GM12875 (cell line): Measurements from ENCODE around the gene SLC12A5.
"Not testable (repeated sequence)": the region's sequence is repeated elsewhere in the genome, so short reads cannot be mapped to it uniquely, and the experiment has no call there.

Source experiments
- H3K4me3 ChIP-seq: one replicate; pipeline ENCODE4 v1.5.1; 2011; ENCODE audit warnings: low read depth, low read length, control low read depth
- CTCF ChIP-seq: IDR thresholded peaks from 2 replicates; pipeline ENCODE4 v1.5.1; 2011; ENCODE audit warnings: low read depth, mild to moderate bottlenecking, control low read depth, inconsistent platforms, low read length, moderate library complexity, borderline replicate concordance; ENCODE audit not compliant: insufficient read depth

Gene SLC12A5

DNA sequence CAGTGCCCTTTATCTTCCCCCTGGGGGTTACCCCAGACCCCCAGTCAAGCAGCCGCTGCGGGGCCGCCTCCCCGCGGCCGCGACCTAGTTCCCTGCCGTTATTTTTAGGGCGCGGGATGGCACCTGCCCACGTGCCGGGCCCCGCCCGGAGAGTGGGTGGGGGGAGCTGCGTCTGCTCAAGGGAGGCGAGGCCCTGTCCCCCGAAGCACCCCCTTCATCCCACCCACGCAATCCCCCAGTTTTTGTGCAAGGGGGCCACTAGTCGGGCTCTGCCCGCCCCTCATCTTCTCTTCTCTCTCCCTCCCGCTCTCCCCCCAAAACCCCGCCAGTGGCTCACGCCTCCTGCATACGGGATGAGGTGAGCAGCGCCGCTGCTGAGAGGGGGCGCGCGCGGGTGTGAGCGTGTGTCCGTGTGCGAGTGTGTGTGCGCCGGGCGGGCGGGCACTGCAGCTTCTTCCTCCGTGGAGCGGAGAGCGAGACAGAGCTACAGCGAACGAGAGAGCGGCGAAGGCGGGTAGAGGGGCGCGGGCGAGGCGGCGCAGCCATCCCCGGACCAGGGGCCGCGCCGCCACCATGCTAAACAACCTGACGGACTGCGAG lies at the start of gene SLC12A5:
TSS of gene SLC12A5 (plus strand) at position 444 of the 600 bp plus-strand sequence. CDS start at position 574, 130 bp downstream.
- no peak within 1 kb of the TSS for H3K4me3 ChIP-seq
- no peak for TF ChIP-seq CTCF

DNA sequence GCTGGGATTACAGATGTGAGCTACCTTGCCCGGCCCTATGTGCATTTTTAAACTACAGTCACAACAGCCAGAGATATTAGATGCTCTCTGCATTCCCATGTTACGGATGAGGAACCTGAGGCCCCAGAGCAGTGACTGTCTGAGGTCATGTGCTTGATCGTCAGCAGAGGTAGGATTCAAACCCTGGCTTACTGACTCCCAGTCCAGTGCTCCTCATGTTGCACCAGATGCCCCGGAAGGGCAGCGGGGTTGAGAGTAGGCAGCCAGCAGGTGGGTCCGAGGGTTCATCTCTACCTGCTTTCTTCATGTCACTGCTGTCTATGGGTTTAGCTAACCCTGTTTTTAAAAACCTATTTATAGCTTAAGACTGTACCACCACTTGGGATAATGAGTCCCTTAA lies 47.8 kb upstream of the SLC12A5 start:
- no peak for TF ChIP-seq CTCF
- H3K4me3 ChIP-seq, result no peak overlapping the region

- TF ChIP-seq CTCF, result no peak
- H3K4me3 ChIP-seq, result no peak overlapping the region
These were observed 45.7 kb upstream of the SLC12A5 start for GRCh38 chr20:45983279-45983743.

DNA sequence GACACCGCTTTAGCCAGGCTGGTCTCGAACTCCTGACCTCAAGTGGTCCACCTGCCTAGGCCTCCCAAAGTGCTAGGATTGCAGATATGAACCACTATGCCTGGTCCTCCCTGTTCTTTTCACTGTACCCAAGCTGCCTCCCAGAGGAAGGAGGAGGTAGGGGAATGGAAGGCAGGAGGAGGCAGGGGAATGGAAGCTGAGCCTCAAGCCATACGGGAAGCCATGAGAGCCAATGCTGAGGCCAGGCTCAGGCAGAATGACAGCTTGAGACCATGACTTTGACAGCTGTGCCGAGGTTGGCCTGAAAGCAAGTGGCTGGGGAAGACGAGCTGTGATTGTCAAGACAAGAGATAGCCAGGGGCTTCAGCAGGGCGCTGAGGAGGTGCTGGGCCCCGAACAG lies 43.4 kb upstream of the SLC12A5 start:
- no peak for TF ChIP-seq CTCF
- no peak overlapping the region for H3K4me3 ChIP-seq

DNA sequence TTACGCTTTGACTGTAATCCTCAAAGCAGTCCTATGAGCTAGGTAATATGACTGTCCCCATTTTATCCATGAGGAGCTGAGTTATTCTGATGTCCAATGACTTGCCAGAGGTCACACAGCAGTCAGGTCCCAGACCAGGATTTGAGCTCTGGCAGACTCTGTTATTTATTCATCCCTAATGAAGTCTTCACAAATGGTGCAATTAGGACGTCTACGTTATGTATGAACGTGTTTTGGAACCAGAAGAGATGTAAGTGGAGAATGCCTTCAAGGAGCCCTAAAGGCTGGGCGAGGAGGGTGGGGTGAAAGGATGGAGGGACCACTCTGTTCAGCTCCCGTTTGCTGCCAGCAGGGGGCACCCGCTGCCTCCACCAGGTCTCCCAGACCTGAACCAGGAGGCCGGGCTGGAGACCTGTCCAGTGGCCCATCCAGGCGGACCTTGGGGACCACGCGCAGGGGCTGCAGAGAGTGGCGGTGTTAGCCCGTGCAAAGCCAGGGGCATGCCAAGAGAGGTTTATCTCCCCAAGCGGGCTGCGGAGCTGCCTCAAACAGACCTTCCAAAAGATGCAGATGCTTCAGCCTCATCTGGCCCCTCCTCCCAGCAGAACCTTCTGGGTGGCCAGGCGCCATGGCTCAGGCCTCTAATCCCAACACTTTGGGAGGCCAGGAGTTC lies 41.8 kb upstream of the SLC12A5 start:
- peak; percentile 96 for TF ChIP-seq CTCF
- no peak overlapping the region for H3K4me3 ChIP-seq

GRCh38 chr20:45988830-45989229 lies 40.2 kb upstream of the SLC12A5 start:
- not testable (repeated sequence) for H3K4me3 ChIP-seq

DNA sequence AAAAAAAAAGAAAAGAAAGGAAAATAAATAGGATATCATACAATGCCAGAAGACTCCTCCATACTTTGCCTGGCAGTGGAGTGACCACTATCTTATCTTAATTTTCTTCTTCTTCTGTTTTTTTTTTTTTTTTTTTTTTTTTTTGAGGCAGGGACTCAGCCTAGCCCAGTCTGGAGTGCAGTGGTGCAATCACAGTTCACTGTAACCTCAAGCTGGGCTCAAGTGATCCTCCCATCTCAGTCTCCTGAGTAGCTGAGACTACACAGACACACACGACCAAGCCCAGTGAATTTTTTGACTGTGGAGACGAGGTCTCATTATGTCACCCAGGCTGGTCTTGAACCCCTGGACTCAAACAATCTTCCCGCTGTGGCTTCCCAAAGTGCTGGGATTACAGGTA lies 37.4 kb upstream of the SLC12A5 start:
- no peak for TF ChIP-seq CTCF
- no peak overlapping the region for H3K4me3 ChIP-seq
